Spleen (tissue), 7 donors: ENCODE measurements around the gene PTGES2.

Experiments
- POLR2A ChIP-seq, 3 donors: fragments of 450-650 bp; IDR thresholded peaks; one replicate each; pipeline ENCODE4 v1.5.1; 2017; ENCODE audit warnings: antibody characterized with exemption in 3 of 3, mild to moderate bottlenecking in 1 of 3
- POLR2AphosphoS5 ChIP-seq, 3 donors: sonication (generic); formaldehyde crosslinking; IDR thresholded peaks; one replicate each; pipeline ENCODE4 v1.5.1; 2017; ENCODE audit warnings: antibody characterized with exemption in 3 of 3
- TF ChIP-seq, protein P1 (sequence below), 11 experiments: fragments of 200-600 bp in 7 of 11; fragments of 450-650 bp in 4 of 11; sonication (generic) in 4 of 11; IDR thresholded peaks in 8 of 11; conservative IDR thresholded peaks in 3 of 11; 1 replicate in 7 of 11; 2 replicates in 4 of 11; pipeline versions ENCODE4 v1.4.0 to v1.8.0; 2016 to 2021; ENCODE audit warnings: antibody characterized with exemption in 11 of 11, inconsistent platforms in 4 of 11, mild to moderate bottlenecking in 1 of 11
- donor health status: DM: no; HTN: no; CAD: no; lungs with moderate emphysema.
- donor health status: DM: no; HTN: no; CAD: no.
- donor health status: DM: no; HTN: no; CAD: no.

DNA sequence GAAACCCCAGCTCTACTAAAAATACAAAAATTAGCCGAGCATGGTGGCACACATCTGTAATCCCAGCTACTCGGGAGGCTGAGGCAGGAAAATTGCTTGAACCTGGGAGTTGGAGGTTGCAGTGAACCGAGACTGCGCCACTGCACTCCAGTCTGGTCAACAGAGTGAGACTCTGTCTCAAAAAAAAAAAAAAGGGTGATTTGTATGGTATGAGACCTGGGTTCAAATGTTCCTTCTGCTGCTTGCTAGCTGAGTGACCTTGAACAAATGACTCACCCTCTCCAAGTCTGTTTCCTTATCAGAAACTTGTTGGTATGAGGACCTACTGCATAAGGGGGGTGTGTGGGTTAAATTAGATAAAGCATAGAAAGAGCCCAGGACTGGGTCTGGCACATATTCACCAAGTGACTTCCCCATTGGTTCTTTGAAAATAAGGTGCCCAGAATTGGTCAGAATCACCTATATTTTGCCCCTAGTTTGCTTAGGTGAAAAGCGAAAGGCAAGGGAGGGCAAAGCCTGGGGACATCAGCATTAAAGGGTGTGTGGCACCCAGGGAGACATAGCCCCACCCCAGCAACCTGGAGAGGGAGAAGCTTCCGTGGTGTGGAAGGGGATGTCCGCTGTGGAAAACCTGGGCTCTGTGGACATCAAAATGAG, 49.6 kb downstream of the PTGES2 start:
- TF ChIP-seq, protein P1, sequence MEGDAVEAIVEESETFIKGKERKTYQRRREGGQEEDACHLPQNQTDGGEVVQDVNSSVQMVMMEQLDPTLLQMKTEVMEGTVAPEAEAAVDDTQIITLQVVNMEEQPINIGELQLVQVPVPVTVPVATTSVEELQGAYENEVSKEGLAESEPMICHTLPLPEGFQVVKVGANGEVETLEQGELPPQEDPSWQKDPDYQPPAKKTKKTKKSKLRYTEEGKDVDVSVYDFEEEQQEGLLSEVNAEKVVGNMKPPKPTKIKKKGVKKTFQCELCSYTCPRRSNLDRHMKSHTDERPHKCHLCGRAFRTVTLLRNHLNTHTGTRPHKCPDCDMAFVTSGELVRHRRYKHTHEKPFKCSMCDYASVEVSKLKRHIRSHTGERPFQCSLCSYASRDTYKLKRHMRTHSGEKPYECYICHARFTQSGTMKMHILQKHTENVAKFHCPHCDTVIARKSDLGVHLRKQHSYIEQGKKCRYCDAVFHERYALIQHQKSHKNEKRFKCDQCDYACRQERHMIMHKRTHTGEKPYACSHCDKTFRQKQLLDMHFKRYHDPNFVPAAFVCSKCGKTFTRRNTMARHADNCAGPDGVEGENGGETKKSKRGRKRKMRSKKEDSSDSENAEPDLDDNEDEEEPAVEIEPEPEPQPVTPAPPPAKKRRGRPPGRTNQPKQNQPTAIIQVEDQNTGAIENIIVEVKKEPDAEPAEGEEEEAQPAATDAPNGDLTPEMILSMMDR (IDR thresholded peaks at IDR 0.05 in 8 of 11, conservative IDR thresholded peaks at IDR 0.05 in 3 of 11): no peak
- no peak for TF ChIP-seq POLR2A (IDR thresholded peaks at IDR 0.05)
- TF ChIP-seq POLR2AphosphoS5 (IDR thresholded peaks at IDR 0.05): no peak
